Kidney (tissue), 14 donors: ENCODE data around the gene TRIM28. TPM values are rescaled to one million over a fixed set of nuclear protein-coding genes. Genes with fewer than 3 reads are reported as not detected.
"Not testable (repeated sequence)": the region's sequence is repeated elsewhere in the genome, so short reads cannot be mapped to it uniquely, and the experiment has no call there.

Experiments used
- DNase-seq, 5 donors: peaks; one replicate each; pipeline ENCODE4 v3.0.0-alpha.2; 2013 to 2020
- FAIRE-seq: peaks from 2 replicates; lab custom pipeline; 2012; peaks lifted over from hg19 to GRCh38; lab: Jason Lieb, UNC
- H3K27ac ChIP-seq, 2 donors: one replicate each; pipeline ENCODE4 v1.7.0; 2013; ENCODE audit warnings: low read depth in 2 of 2, low read length in 2 of 2, inconsistent platforms in 1 of 2
- H3K27me3 ChIP-seq: one replicate; pipeline ENCODE4 v1.7.1; 2013; ENCODE audit warnings: low read length, inconsistent platforms; ENCODE audit not compliant: control insufficient read depth, insufficient read depth
- H3K36me3 ChIP-seq, 3 donors: one replicate each; pipeline versions ENCODE4 v1.7.0 to v1.7.1; 2013; ENCODE audit warnings: low read length in 3 of 3, control low read depth in 1 of 3, inconsistent platforms in 1 of 3; ENCODE audit not compliant: insufficient read depth in 3 of 3, control insufficient read depth in 2 of 3
- H3K4me1 ChIP-seq, 3 donors: one replicate each; pipeline versions ENCODE4 v1.7.0 to v1.7.1; 2013; ENCODE audit warnings: low read length in 3 of 3, inconsistent platforms in 1 of 3, low read depth in 1 of 3; ENCODE audit not compliant: control insufficient read depth in 2 of 3, insufficient read depth in 2 of 3
- H3K4me3 ChIP-seq, 3 donors: one replicate each; pipeline versions ENCODE4 v1.7.0 to v1.8.1; 2013; ENCODE audit warnings: low read length in 3 of 3, control low read depth in 1 of 3, inconsistent platforms in 1 of 3
- H3K9ac ChIP-seq, 3 donors: one replicate each; pipeline versions ENCODE4 v1.7.0 to v1.7.1; 2013; ENCODE audit warnings: low read length in 3 of 3, control low read depth in 1 of 3, inconsistent platforms in 1 of 3
- H3K9me3 ChIP-seq, 3 donors: one replicate each; pipeline versions ENCODE4 v1.7.0 to v1.7.1; 2013; ENCODE audit warnings: low read length in 3 of 3, control low read depth in 1 of 3, inconsistent platforms in 1 of 3; ENCODE audit not compliant: control insufficient read depth in 2 of 3, insufficient read depth in 1 of 3
- CTCF ChIP-seq: IDR thresholded peaks from 3 replicates; pipeline ENCODE4 v1.5.1; 2012; ENCODE audit warnings: mild to moderate bottlenecking, moderate library complexity, borderline replicate concordance; ENCODE audit not compliant: insufficient read depth; ENCODE audit errors: extremely low read depth
- intact Hi-C: fragments of 100-400 bp; cut with DNase I; formaldehyde crosslinking; loops from one replicate; pipeline ENCODE4 v1.11.1; 2022
- polyA plus RNA-seq: library from polyadenylated mRNA; stranded (reverse); fragments of 350-450 nt; fragmentation: Illumina TruSeq; extraction: RNeasy Lipid Tissue Mini Kit (QIAGEN cat#74804); gene quantifications from one replicate; pipeline ENCODE4 v1.2.3, GENCODE V29; 2014; ENCODE audit warnings: low read depth, low replicate concordance; ENCODE audit not compliant: insufficient read depth
- total RNA-seq: library from RNA; stranded (reverse); fragmentation: NEBNext Ultra II Directional; extraction: Animal tissue kit (Norgen Biotek cat#: 25700); gene quantifications from one replicate; pipeline ENCODE4 v1.2.1, GENCODE V29; 2021
- donor health status: control.
- donor health status: control.
- donor health status: control.
- donor health status: control.
- donor health status: control.
- donor health status: DM: yes; HTN: yes; CAD: no.
- donor health status: Normal renal cell carcinoma (clear cell type).

The TRIM28 gene
- total and polyA plus RNA-seq, 2 donors from 2014 or later = 191 to 229 TPM

GRCh38 chr19:58575183-58576041 is 31.5 kb downstream of the TRIM28 start:
- peaks cover 3 to 13% (median 11%) of the 10 kb centered on the region in 3 donors for H3K4me1 ChIP-seq
- intact Hi-C loops = no loop called here
- FAIRE-seq = no peak
- H3K36me3 ChIP-seq = no peaks in the 10 kb centered on the region
- peak overlapping the region; percentile 95 to 96 for H3K27ac ChIP-seq
- peak; percentile 93 to 98 (median 97) for DNase-seq
- H3K9me3 ChIP-seq = no peaks in the 10 kb centered on the region
- H3K27me3 ChIP-seq = no peaks in the 10 kb centered on the region
- H3K9ac ChIP-seq = peak overlapping the region; percentile 35 to 78 (median 77)
- peak overlapping the region; percentile 70 to 78 (median 74) for H3K4me3 ChIP-seq
- peak; percentile 28 for TF ChIP-seq CTCF

GRCh38 chr19:58577581-58577980 is 33.7 kb downstream of the TRIM28 start:
- H3K4me1 ChIP-seq = peaks cover 3 to 13% (median 4%) of the 10 kb centered on the region in 3 donors
- H3K27me3 ChIP-seq, intact Hi-C loops, H3K27ac ChIP-seq, H3K9me3 ChIP-seq, FAIRE-seq, H3K9ac ChIP-seq, H3K4me3 ChIP-seq, H3K36me3 ChIP-seq: not testable (repeated sequence)
- peak in 1 of 5 donors; percentile 16 for DNase-seq

- no peak overlapping the region for H3K4me3 ChIP-seq
- peaks cover 1 to 3% (median 2%) of the 10 kb centered on the region in 3 donors for H3K36me3 ChIP-seq
- TF ChIP-seq CTCF = no peak
- peak in 2 of 5 donors; percentile 50 to 51 for DNase-seq
- H3K27ac ChIP-seq = no peak overlapping the region
- peaks cover 3 to 13% (median 4%) of the 10 kb centered on the region in 3 donors for H3K4me1 ChIP-seq
- no peak for FAIRE-seq
- no peaks in the 10 kb centered on the region for H3K9me3 ChIP-seq
- no peaks in the 10 kb centered on the region for H3K27me3 ChIP-seq
- intact Hi-C loops = no loop called here
- no peak overlapping the region for H3K9ac ChIP-seq
Measured at GRCh38 chr19:58578012-58578925, 34.4 kb downstream of the TRIM28 start.
